ENCODE measurements around the gene SMIM41. TPM values are rescaled to one million over a fixed set of nuclear protein-coding genes. Genes with fewer than 3 reads are reported as not detected.

The SMIM41 gene
- polyA plus RNA-seq, 1 donor from 2014 or later = not detected

- Histone ChIP-seq H3K79me2 (replicated peaks; ENCODE audit: insufficient read depth, low read length) (no peaks in the 10 kb centered on the region), H3K9ac (ENCODE audit: low read length) (no peak overlapping the region), H3K27ac (ENCODE audit: low read length) (no peak overlapping the region), H3K36me3 (ENCODE audit: insufficient read depth, low read length) (no peaks in the 10 kb centered on the region), H2AFZ (ENCODE audit: low read depth, low read length) (no peak overlapping the region), H3F3A (ENCODE audit: insufficient read depth, low read length, poor library complexity, severe bottlenecking) (no peaks in the 10 kb centered on the region), H3K9me3 (ENCODE audit: low read length) (no peaks in the 10 kb centered on the region), H4K20me1 (ENCODE audit: insufficient read depth) (no peaks in the 10 kb centered on the region), H3K4me3 (ENCODE audit: low read length) (no peak overlapping the region), H3K4me2 (ENCODE audit: low read length) (no peak overlapping the region), H3K27me3 (ENCODE audit: insufficient read depth, low read depth, low read length) (no peaks in the 10 kb centered on the region), H3K9me2 (ENCODE audit: insufficient read depth, low read length) (no peaks in the 10 kb centered on the region)
- TF ChIP-seq EZH2 (IDR thresholded peaks at IDR 0.05; ENCODE audit: borderline replicate concordance, insufficient read depth, low read length, poor library complexity, severe bottlenecking) (no peak), MXI1 (conservative IDR thresholded peaks at IDR 0.05; ENCODE audit: poor library complexity, severe bottlenecking) (no peak), CTCF (IDR thresholded peaks at IDR 0.05; ENCODE audit: poor library complexity, severe bottlenecking) (no peak), POLR2AphosphoS5 (IDR thresholded peaks at IDR 0.05) (no peak), TAF1 (IDR thresholded peaks at IDR 0.05; ENCODE audit: low read depth) (no peak), RAD21 (conservative IDR thresholded peaks at IDR 0.05) (no peak), EP300 (conservative IDR thresholded peaks at IDR 0.05; ENCODE audit: poor library complexity, severe bottlenecking) (no peak), SMC3 (conservative IDR thresholded peaks at IDR 0.05; ENCODE audit: poor library complexity) (no peak), REST (IDR thresholded peaks at IDR 0.05; ENCODE audit: borderline replicate concordance) (no peak)
Observed at GRCh38 chr12:52155048-52155868, 75.8 kb downstream of the SMIM41 start.

GRCh38 chr12:52156311-52156710 is 76.8 kb downstream of the SMIM41 start:
- TF ChIP-seq EZH2 (IDR thresholded peaks at IDR 0.05; ENCODE audit: borderline replicate concordance, insufficient read depth, low read length, poor library complexity, severe bottlenecking) (no peak), TAF1 (IDR thresholded peaks at IDR 0.05; ENCODE audit: low read depth) (no peak), MXI1 (conservative IDR thresholded peaks at IDR 0.05; ENCODE audit: poor library complexity, severe bottlenecking) (no peak), SMC3 (conservative IDR thresholded peaks at IDR 0.05; ENCODE audit: poor library complexity) (no peak), POLR2AphosphoS5 (IDR thresholded peaks at IDR 0.05) (no peak)
- Histone ChIP-seq H3K9me3 (ENCODE audit: low read length) (no peaks in the 10 kb centered on the region), H3K27ac (ENCODE audit: low read length) (no peak overlapping the region), H3K27me3 (ENCODE audit: insufficient read depth, low read depth, low read length) (no peaks in the 10 kb centered on the region), H3K9ac (ENCODE audit: low read length) (no peak overlapping the region), H3F3A (ENCODE audit: insufficient read depth, low read length, poor library complexity, severe bottlenecking) (no peaks in the 10 kb centered on the region), H3K79me2 (replicated peaks; ENCODE audit: insufficient read depth, low read length) (no peaks in the 10 kb centered on the region), H2AFZ (ENCODE audit: low read depth, low read length) (no peak overlapping the region), H3K4me3 (ENCODE audit: low read length) (no peak overlapping the region), H3K9me2 (ENCODE audit: insufficient read depth, low read length) (no peaks in the 10 kb centered on the region), H3K4me2 (ENCODE audit: low read length) (no peak overlapping the region), H3K36me3 (ENCODE audit: insufficient read depth, low read length) (no peaks in the 10 kb centered on the region), H4K20me1 (ENCODE audit: insufficient read depth) (no peaks in the 10 kb centered on the region)
